A204.1 (cell line): Measurements from ENCODE around the gene ARL5C.

Source experiments
- FAIRE-seq: peaks from 2 replicates; lab custom pipeline; 2012; peaks lifted over from hg19 to GRCh38; lab: Jason Lieb, UNC

Gene ARL5C

DNA sequence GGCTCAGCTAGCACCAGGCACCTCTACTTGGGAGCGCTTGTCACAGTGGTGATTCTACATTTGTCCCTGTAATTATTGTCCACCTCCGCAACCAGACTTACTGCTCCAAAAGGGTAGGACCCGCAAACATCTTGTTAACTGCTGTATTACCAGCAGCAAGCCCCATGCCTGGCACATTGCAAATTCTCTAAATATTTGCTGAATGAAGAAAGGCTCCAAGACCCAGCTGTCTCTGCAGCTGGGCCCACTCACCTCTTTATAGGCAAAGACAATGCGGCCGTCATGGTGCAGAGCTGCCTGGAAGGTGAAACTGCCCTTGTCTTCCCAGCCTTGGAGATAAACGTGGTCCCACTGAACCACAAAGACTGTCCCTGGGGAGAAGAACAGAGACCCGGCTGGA, 58.8 kb downstream of the ARL5C start:
- FAIRE-seq, result no peak
